Chondrocyte (in vitro differentiated cells): Measurements from ENCODE around the gene AHDC1. TPM values are rescaled to one million over a fixed set of nuclear protein-coding genes. Genes with fewer than 3 reads are reported as not detected.
A peak's percentile ranks its signal among the peaks of the same experiment; 100 is the strongest.

Experiments used
- DNase-seq: peaks from one replicate; pipeline ENCODE4 v3.0.0; 2021; ENCODE audit warnings: mixed read lengths, low spot score
- H3K27ac Mint-ChIP-seq: one replicate; pipeline ENCODE4 v1.8.0; 2021; ENCODE audit warnings: mild to moderate bottlenecking, moderate library complexity, mixed read lengths; ENCODE audit not compliant: unreplicated experiment
- H3K27me3 Mint-ChIP-seq: 2 replicates; pipeline ENCODE4 v1.8.0; 2021; ENCODE audit warnings: low read depth, mixed read lengths
- H3K36me3 Mint-ChIP-seq: 2 replicates; pipeline ENCODE4 v1.8.0; 2021; ENCODE audit warnings: low read depth, mixed read lengths
- H3K4me1 Mint-ChIP-seq: 2 replicates; pipeline ENCODE4 v1.8.0; 2021; ENCODE audit warnings: low read depth, mild to moderate bottlenecking, mixed read lengths
- H3K4me3 Mint-ChIP-seq: one replicate; pipeline ENCODE4 v1.8.0; 2021; ENCODE audit warnings: mild to moderate bottlenecking, moderate library complexity, mixed read lengths; ENCODE audit not compliant: unreplicated experiment
- H3K9me3 Mint-ChIP-seq: 2 replicates; pipeline ENCODE4 v1.8.0; 2021; ENCODE audit warnings: low read depth, mixed read lengths
- total RNA-seq: library from RNA; stranded (reverse); gene quantifications from 3 replicates; pipeline ENCODE4 v1.2.1, GENCODE V29; 2021
- TF ChIP-seq, protein P1 (sequence below): fragments of 200-600 bp; sonication (generic); IDR thresholded peaks from 2 replicates; pipeline ENCODE4 v1.5.0; 2021; ENCODE audit warnings: antibody characterized with exemption, mild to moderate bottlenecking, moderate library complexity

AHDC1 gene
- total RNA-seq, 1 donor from 2014 or later: 61.8 TPM

DNA sequence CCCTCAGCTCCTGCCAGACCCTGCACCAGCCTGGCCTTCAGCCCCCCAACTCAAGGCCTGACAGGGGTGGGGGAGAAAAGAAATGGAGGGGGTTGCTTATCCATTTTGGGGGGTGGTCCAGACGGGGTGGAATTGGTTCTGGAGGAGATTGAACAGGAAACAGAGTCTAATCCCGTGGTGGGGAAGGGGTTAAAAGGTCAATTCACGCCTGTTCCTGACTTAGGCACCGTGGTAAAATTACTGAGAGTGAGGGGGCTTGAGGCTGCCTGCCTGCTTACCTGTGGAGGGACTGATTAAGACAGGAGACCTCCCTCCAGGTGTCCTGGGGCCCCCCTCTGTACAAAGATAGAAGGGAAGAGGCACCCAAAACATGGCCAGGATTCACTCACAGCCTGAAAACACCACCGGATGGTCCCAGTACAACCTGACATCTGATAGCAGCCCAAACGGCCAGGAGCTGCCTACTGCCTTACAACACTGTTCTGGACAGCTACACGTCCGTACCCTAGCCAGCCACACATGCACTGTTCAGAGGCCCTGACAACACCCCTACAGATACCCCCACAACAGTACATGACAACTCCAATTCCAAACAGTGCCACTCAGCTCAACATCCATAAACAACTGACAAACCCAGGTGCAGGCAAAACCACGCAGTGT lies 31.8 kb downstream of the AHDC1 start:
- TF ChIP-seq, protein P1, sequence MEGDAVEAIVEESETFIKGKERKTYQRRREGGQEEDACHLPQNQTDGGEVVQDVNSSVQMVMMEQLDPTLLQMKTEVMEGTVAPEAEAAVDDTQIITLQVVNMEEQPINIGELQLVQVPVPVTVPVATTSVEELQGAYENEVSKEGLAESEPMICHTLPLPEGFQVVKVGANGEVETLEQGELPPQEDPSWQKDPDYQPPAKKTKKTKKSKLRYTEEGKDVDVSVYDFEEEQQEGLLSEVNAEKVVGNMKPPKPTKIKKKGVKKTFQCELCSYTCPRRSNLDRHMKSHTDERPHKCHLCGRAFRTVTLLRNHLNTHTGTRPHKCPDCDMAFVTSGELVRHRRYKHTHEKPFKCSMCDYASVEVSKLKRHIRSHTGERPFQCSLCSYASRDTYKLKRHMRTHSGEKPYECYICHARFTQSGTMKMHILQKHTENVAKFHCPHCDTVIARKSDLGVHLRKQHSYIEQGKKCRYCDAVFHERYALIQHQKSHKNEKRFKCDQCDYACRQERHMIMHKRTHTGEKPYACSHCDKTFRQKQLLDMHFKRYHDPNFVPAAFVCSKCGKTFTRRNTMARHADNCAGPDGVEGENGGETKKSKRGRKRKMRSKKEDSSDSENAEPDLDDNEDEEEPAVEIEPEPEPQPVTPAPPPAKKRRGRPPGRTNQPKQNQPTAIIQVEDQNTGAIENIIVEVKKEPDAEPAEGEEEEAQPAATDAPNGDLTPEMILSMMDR: no peak
- Mint-ChIP-seq H3K4me1 (peaks cover 87% of the 10 kb centered on the region), H3K36me3 (no peaks in the 10 kb centered on the region), H3K9me3 (no peaks in the 10 kb centered on the region), H3K27me3 (no peaks in the 10 kb centered on the region), H3K4me3 (peak overlapping the region; percentile 51), H3K27ac (peak overlapping the region; percentile 94)
- no peak for DNase-seq

- H3K27ac Mint-ChIP-seq: peak overlapping the region; percentile 94
- H3K27me3 Mint-ChIP-seq: no peaks in the 10 kb centered on the region
- no peak overlapping the region for H3K4me3 Mint-ChIP-seq
- no peaks in the 10 kb centered on the region for H3K9me3 Mint-ChIP-seq
- DNase-seq: no peak
- TF ChIP-seq, protein P1: no peak
- peaks cover 87% of the 10 kb centered on the region for H3K4me1 Mint-ChIP-seq
- no peaks in the 10 kb centered on the region for H3K36me3 Mint-ChIP-seq
Observed at GRCh38 chr1:27571439-27572018, 32.4 kb downstream of the AHDC1 start.

- Mint-ChIP-seq H3K36me3 (no peaks in the 10 kb centered on the region), H3K27me3 (no peaks in the 10 kb centered on the region), H3K4me3 (no peak overlapping the region), H3K4me1 (peaks cover 90% of the 10 kb centered on the region), H3K27ac (peak overlapping the region; percentile 90), H3K9me3 (no peaks in the 10 kb centered on the region)
- no peak for DNase-seq
- TF ChIP-seq, protein P1: no peak
Observed at GRCh38 chr1:27570784-27571183, 33.2 kb downstream of the AHDC1 start.

GRCh38 chr1:27570356-27570755 lies 33.6 kb downstream of the AHDC1 start:
- TF ChIP-seq, protein P1: no peak
- Mint-ChIP-seq H3K27me3 (no peaks in the 10 kb centered on the region), H3K27ac (peak overlapping the region; percentile 90), H3K4me1 (peaks cover 94% of the 10 kb centered on the region), H3K9me3 (no peaks in the 10 kb centered on the region), H3K4me3 (no peak overlapping the region), H3K36me3 (no peaks in the 10 kb centered on the region)
- no peak for DNase-seq

DNA sequence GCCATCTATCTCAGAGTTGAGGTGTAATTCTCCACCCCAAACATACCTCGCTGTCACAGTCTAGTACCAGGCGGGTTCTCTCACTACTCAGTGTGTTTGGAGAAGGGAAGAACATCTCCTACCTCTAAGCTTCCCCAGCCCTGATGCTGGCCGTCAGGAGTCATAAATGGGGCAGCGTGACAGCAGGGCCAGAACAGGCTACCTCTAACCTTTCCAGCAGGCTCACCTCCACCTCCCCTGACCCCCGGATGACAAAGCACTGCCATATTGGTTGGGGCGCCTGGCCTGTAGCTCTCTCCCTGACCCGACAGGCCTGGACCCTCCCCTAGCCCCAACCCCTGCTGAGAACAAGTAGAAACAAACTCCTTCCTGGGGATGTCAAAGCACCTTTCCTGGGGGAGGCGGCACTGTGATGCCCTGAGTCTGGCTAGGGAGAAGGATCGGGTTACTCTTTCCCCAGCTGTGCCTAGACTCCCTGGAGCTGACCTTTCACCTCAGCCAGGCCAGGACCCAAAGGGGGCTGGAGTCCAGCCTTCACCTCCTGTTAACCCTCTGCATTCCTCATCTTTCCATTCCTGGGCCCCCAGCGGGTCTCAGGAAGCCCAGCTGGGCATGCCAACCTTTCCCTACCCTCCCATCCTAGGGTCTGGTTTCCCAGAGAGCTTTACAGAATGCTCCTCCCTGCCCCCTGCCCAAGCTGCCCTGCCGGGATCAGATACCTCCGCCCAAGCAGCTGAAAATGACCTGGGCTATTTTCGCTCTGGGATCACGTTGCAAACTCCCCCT lies 34.2 kb downstream of the AHDC1 start:
- Mint-ChIP-seq H3K4me1 (peaks cover 95% of the 10 kb centered on the region), H3K4me3 (no peak overlapping the region), H3K36me3 (no peaks in the 10 kb centered on the region), H3K27ac (peak overlapping the region; percentile 90), H3K9me3 (no peaks in the 10 kb centered on the region), H3K27me3 (no peaks in the 10 kb centered on the region)
- DNase-seq: no peak
- TF ChIP-seq, protein P1: no peak
